ENCODE data around the gene EPHA3. TPM values are rescaled to one million over a fixed set of nuclear protein-coding genes. Genes with fewer than 3 reads are reported as not detected.

The EPHA3 gene
- total RNA-seq, 1 experiment from 2014 or later: 0.74 TPM

- TF ChIP-seq TCF7 (CRISPR knock-in tag; IDR thresholded peaks at IDR 0.05; ENCODE audit: low read depth): no peak
- no peak for TF ChIP-seq KAT7 (CRISPR knock-in tag; IDR thresholded peaks at IDR 0.05; ENCODE audit: borderline replicate concordance)
- no peak for TF ChIP-seq ZNF425 (CRISPR knock-in tag; conservative IDR thresholded peaks at IDR 0.05)
- TF ChIP-seq ZBTB43 (CRISPR knock-in tag; IDR thresholded peaks at IDR 0.05): no peak
- TF ChIP-seq ZNF121 (CRISPR knock-in tag; IDR thresholded peaks at IDR 0.05): no peak
- no peak for TF ChIP-seq ZNF232 (CRISPR knock-in tag; IDR thresholded peaks at IDR 0.05)
Observed at GRCh38 chr3:89395456-89395855, 288.0 kb downstream of the EPHA3 start (continued).

- CTCF ChIA-PET: no interaction called here
- ATAC-seq (no peak), DNase-seq (ENCODE audit: low spot score) (no peak)
- H3K27ac Mint-ChIP-seq: no peak overlapping the region
- POLR2A ChIA-PET: no interaction called here
- TF ChIP-seq CREM (CRISPR knock-in tag; IDR thresholded peaks at IDR 0.05) (no peak), MAX (CRISPR knock-in tag; IDR thresholded peaks at IDR 0.05) (no peak), TEAD1 (CRISPR knock-in tag; IDR thresholded peaks at IDR 0.05) (no peak), E2F1 (CRISPR knock-in tag; IDR thresholded peaks at IDR 0.05) (no peak), ZNF317 (CRISPR knock-in tag; IDR thresholded peaks at IDR 0.05; ENCODE audit: borderline replicate concordance, low read depth) (no peak), ZMAT4 (CRISPR knock-in tag; IDR thresholded peaks at IDR 0.05) (no peak), CBFB (CRISPR knock-in tag; IDR thresholded peaks at IDR 0.05; ENCODE audit: low read depth) (no peak)
- H3K9me3 Mint-ChIP-seq: no peaks in the 10 kb centered on the region
- no peak overlapping the region for H3K4me3 Mint-ChIP-seq
- no peaks in the 10 kb centered on the region for H3K27me3 Mint-ChIP-seq (ENCODE audit: low read depth)
- no peaks in the 10 kb centered on the region for H3K36me3 Mint-ChIP-seq
- H3K4me1 Mint-ChIP-seq: peaks cover 4% of the 10 kb centered on the region
Observed at GRCh38 chr3:89395996-89396395, 288.6 kb downstream of the EPHA3 start.

- ChIA-PET CTCF (no interaction called here), POLR2A (no interaction called here)
- peaks cover 14% of the 10 kb centered on the region for H3K4me1 Mint-ChIP-seq
- ATAC-seq: no peak
- no peak for DNase-seq (ENCODE audit: low spot score)
- H3K4me3 Mint-ChIP-seq: no peak overlapping the region
- H3K27ac Mint-ChIP-seq: no peak overlapping the region
- H3K27me3 Mint-ChIP-seq (ENCODE audit: low read depth): no peaks in the 10 kb centered on the region
- H3K9me3 Mint-ChIP-seq: no peaks in the 10 kb centered on the region
- H3K36me3 Mint-ChIP-seq: no peaks in the 10 kb centered on the region
- no peak for TF ChIP-seq HMGA2 (CRISPR knock-in tag; IDR thresholded peaks at IDR 0.05)
- no peak for TF ChIP-seq IRF2 (CRISPR knock-in tag; IDR thresholded peaks at IDR 0.05; ENCODE audit: borderline replicate concordance, low read depth)
- no peak for TF ChIP-seq ZBTB21 (CRISPR knock-in tag; IDR thresholded peaks at IDR 0.05; ENCODE audit: borderline replicate concordance)
- TF ChIP-seq FOXK1 (CRISPR knock-in tag; IDR thresholded peaks at IDR 0.05): no peak
- TF ChIP-seq ZNF219 (CRISPR knock-in tag; IDR thresholded peaks at IDR 0.05; ENCODE audit: borderline replicate concordance): no peak
- TF ChIP-seq SMAD3 (CRISPR knock-in tag; IDR thresholded peaks at IDR 0.05; ENCODE audit: borderline replicate concordance): no peak
- TF ChIP-seq NR1H2 (CRISPR knock-in tag; IDR thresholded peaks at IDR 0.05): no peak
- no peak for TF ChIP-seq NR3C1 (CRISPR knock-in tag; conservative IDR thresholded peaks at IDR 0.05; ENCODE audit: low read depth)
- no peak for TF ChIP-seq ATF2 (CRISPR knock-in tag; IDR thresholded peaks at IDR 0.05; ENCODE audit: borderline replicate concordance, low read depth)
- no peak for TF ChIP-seq KAT7 (CRISPR knock-in tag; IDR thresholded peaks at IDR 0.05; ENCODE audit: borderline replicate concordance)
- TF ChIP-seq NFATC4 (CRISPR knock-in tag; IDR thresholded peaks at IDR 0.05): no peak
- no peak for TF ChIP-seq IRF1 (CRISPR knock-in tag; IDR thresholded peaks at IDR 0.05)
- TF ChIP-seq MAX (CRISPR knock-in tag; IDR thresholded peaks at IDR 0.05): no peak
- no peak for TF ChIP-seq ZNF232 (CRISPR knock-in tag; IDR thresholded peaks at IDR 0.05)
Observed at GRCh38 chr3:89402051-89402450, 294.6 kb downstream of the EPHA3 start.

All from WTC11 (cell line).